Neuron (in vitro differentiated cells): Measurements from ENCODE around the gene POU2F2.
"Not testable (repeated sequence)": the region's sequence is repeated elsewhere in the genome, so short reads cannot be mapped to it uniquely, and the experiment has no call there.

ENCODE experiments used
- H2AFZ ChIP-seq: one replicate; pipeline ENCODE4 v1.6.1; 2013; ENCODE audit warnings: low read depth, mild to moderate bottlenecking, inconsistent platforms, low read length, moderate library complexity
- H3K27me3 ChIP-seq: one replicate; pipeline ENCODE4 v1.6.1; 2013; ENCODE audit warnings: low read length; ENCODE audit not compliant: insufficient read depth
- H3K36me3 ChIP-seq: one replicate; pipeline ENCODE4 v1.6.1; 2013; ENCODE audit warnings: low read length; ENCODE audit not compliant: insufficient read depth
- H3K4me1 ChIP-seq: one replicate; pipeline ENCODE4 v1.6.1; 2013; ENCODE audit warnings: low read length; ENCODE audit not compliant: insufficient read depth
- H3K4me3 ChIP-seq: 2 replicates; pipeline ENCODE4 v1.5.1; 2013; ENCODE audit warnings: mild to moderate bottlenecking, low read length, moderate library complexity
- H3K9me3 ChIP-seq: one replicate; pipeline ENCODE4 v1.6.1; 2013; ENCODE audit warnings: low read length

POU2F2 gene

DNA sequence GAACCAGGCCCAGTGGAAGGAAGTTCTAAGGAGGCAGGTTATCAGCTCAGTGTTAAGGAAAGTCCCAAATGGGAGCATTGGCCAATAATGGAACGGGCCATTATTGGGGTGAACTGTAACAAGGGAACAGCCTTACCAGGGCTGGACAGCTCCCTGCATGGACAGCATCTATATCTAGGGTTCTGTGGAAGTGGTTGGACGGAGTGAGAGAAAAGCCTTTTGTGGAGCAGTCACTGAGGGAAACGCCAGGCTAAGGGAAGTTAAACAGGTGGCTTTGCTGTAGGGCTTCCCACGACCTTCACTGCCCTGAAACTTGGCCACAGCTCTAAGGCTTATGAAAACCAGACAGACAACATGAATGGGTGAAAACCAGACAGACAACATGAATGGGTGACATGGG is 17.0 kb downstream of the POU2F2 start:
- no peak overlapping the region for H3K4me3 ChIP-seq
- H3K36me3 ChIP-seq, result no peaks in the 10 kb centered on the region
- peaks cover 10% of the 10 kb centered on the region for H3K4me1 ChIP-seq
- no peaks in the 10 kb centered on the region for H3K27me3 ChIP-seq
- H3K9me3 ChIP-seq, result no peaks in the 10 kb centered on the region
- H2AFZ ChIP-seq, result no peak overlapping the region

DNA sequence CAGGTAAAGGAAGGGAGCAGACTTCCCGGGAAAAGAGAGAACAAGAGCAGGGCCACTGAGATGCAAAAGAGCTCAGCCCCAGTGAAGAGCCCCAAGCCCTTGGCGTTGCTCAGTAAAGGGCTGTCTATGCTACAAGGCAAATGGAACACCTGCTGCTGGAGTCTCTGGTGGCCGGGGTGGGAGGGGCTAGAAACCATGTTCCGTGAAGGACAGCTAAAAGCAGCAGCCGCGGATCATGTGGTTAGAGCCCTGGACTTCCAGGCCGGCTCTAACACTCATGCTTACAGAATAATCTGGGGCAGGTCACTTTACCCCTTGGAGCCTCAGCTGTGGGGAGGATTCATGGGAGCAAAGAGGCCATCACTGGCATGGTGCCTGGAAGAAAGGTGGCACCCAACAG is 17.8 kb downstream of the POU2F2 start:
- Histone ChIP-seq H3K27me3 (no peaks in the 10 kb centered on the region), H2AFZ (no peak overlapping the region), H3K4me1 (peaks cover 10% of the 10 kb centered on the region), H3K4me3 (no peak overlapping the region), H3K9me3 (no peaks in the 10 kb centered on the region), H3K36me3 (no peaks in the 10 kb centered on the region)

DNA sequence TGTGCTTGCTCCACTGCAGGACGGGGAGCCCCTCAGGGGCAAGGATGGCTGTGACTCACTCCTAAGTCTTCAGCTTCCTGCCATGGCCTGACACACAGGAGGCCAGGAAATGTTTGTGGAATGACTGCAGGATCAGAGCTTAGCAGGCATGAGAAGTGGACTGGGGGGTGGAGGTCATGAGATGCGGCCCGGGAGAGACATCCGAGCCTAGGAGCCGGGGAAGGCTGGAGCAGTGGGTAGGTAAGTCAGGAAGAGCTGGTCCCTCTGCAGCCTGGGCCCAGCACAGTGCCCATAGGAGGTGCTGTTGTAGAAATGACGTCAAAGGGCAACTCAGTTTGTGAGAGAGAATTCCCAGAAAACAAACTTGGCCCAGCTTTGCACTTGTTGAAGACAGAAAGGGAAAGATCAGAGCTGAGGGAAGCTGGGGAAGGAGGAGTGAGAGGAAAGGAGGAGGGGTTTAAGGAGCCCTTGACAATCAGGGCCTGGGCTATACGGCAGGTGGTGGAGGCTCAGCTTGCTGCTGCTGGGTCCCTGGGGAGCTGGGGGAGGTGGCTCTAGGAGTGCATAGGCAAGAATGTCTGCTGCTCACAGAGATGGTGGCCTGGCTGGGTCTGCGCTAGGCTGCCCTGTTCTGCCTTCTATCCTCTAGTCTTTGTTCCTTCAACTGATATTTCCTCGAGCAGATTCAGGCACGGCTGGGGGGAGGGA is 18.5 kb downstream of the POU2F2 start:
- Histone ChIP-seq H3K9me3 (no peaks in the 10 kb centered on the region), H3K36me3 (no peaks in the 10 kb centered on the region), H3K4me1 (peaks cover 10% of the 10 kb centered on the region), H3K4me3 (no peak overlapping the region), H2AFZ (no peak overlapping the region), H3K27me3 (no peaks in the 10 kb centered on the region)

- Histone ChIP-seq H3K4me1 (peaks cover 10% of the 10 kb centered on the region), H3K4me3 (no peak overlapping the region), H3K9me3 (no peaks in the 10 kb centered on the region), H3K36me3 (no peaks in the 10 kb centered on the region), H2AFZ (no peak overlapping the region), H3K27me3 (no peaks in the 10 kb centered on the region)
Measured at GRCh38 chr19:42111811-42112210, 20.4 kb downstream of the POU2F2 start.

DNA sequence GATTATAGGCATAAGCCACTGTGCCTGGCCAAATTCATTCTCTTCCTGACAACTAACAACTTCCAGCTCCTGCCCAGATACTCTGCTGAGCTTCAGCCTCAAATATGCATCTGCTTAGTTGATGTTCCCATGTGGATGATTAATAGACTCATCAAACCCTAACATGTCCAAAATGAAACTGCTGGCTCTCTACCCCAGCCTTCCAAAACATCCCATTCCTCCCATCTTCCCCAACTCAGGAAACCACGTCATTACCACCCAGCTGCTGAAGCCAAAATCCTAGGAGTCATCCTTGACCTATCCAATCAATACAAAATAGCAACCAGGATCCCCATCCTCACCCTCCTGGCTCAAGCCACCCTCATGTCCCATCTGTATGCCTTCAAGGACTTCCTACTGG is 20.9 kb downstream of the POU2F2 start:
- Histone ChIP-seq H2AFZ (no peak overlapping the region), H3K27me3 (no peaks in the 10 kb centered on the region), H3K4me1 (peaks cover 10% of the 10 kb centered on the region), H3K9me3 (no peaks in the 10 kb centered on the region), H3K4me3 (no peak overlapping the region), H3K36me3 (no peaks in the 10 kb centered on the region)

DNA sequence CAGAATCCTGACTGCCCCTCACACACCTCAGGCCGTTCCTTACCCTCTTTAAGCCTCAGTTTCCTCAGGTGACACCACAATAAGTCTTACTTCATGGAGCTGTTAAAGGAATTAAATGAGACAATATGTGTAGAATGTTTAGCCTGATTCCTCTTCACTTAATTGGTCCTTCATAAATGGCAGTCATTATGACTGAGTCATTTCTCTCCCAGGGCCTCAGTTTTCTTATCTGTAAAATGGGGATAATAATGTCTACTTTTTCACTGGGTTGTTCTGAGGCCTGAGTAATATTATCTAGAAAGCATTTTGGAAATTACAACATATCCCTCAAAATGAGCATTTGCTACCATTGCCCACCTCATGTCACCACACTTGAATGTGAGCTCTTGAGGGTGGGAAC is 21.6 kb downstream of the POU2F2 start:
- Histone ChIP-seq H2AFZ (no peak overlapping the region), H3K27me3 (peaks cover 1% of the 10 kb centered on the region), H3K4me1 (peaks cover 10% of the 10 kb centered on the region), H3K9me3 (no peaks in the 10 kb centered on the region), H3K4me3 (no peak overlapping the region), H3K36me3 (no peaks in the 10 kb centered on the region)

DNA sequence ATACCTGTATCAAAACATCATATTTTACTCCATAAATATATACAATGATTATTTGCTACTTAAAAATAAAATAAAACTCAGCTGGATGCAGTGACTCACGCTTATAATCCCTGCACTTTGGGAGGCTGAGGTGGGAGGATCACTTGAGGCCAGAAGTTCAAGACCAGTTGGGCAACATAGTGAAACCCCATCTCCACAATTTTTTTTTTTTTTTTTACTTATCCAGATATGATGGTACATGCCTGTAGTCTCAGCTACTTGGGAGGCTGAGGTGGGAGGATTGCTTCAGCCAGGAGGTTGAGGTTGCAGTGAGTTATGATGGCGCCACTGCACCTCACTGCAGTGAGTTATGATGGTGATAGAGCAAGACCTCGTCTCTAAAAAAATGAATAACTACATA is 22.4 kb downstream of the POU2F2 start:
- Histone ChIP-seq H3K4me3 (no peak overlapping the region), H3K36me3 (no peaks in the 10 kb centered on the region), H3K9me3 (no peaks in the 10 kb centered on the region), H2AFZ (no peak overlapping the region), H3K27me3 (peaks cover 5% of the 10 kb centered on the region), H3K4me1 (peaks cover 10% of the 10 kb centered on the region)

DNA sequence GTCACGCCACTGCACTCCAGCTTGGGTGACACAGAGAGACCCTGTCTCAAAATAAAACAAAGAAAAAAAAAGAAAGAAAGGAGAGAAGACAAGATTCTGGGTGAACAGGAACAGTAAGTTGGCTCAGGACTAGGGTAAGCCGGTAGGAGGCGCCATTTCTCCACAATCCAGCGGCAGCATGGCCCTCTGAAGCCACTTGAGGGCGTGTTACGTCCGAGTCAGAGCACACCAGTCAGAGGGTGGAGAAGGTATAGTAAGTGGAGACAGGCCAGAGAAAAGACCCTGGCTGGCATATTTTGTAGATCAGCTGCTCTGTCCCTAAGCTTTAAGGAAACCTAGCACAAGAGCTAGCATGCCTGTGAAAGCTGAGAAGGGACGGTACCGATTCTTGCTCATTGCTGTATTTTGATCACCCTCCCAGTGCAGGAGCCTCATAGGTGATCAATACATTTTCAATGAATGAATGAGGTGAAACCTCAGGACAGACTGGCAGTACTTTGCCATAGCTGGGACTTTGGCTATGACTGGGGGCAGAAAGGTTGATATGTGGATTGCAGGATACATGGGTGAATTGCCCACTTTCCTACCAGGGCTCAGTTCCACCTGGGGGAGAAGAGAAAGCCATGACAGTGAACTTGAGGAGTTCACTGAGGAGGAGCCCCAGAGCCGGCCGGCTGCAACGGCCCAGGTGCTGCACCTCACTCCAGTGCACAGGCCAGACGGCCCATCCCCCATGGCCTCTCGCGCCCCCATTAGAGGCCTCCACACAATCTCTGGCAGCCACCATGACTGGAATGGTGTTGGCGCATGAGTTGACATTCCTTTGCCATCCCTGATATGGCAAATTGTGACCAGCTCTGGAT is 23.5 kb downstream of the POU2F2 start:
- Histone ChIP-seq H3K4me3 (no peak overlapping the region), H3K9me3 (no peaks in the 10 kb centered on the region), H3K36me3 (no peaks in the 10 kb centered on the region), H3K4me1 (peaks cover 3% of the 10 kb centered on the region), H2AFZ (no peak overlapping the region), H3K27me3 (peaks cover 5% of the 10 kb centered on the region)

GRCh38 chr19:42105368-42105767 is 26.9 kb downstream of the POU2F2 start:
- H3K27me3 ChIP-seq, result peaks cover 5% of the 10 kb centered on the region
- H3K4me3 ChIP-seq, result no peak overlapping the region
- H2AFZ ChIP-seq, result no peak overlapping the region
- no peaks in the 10 kb centered on the region for H3K36me3 ChIP-seq
- H3K9me3 ChIP-seq, result no peaks in the 10 kb centered on the region
- H3K4me1 ChIP-seq, result no peaks in the 10 kb centered on the region

GRCh38 chr19:42102877-42103276 is 29.4 kb downstream of the POU2F2 start:
- Histone ChIP-seq H3K4me1 (no peaks in the 10 kb centered on the region), H3K4me3 (no peak overlapping the region), H2AFZ (no peak overlapping the region), H3K36me3 (no peaks in the 10 kb centered on the region), H3K27me3 (peaks cover 5% of the 10 kb centered on the region), H3K9me3 (no peaks in the 10 kb centered on the region)

GRCh38 chr19:42100241-42100640 is 32.0 kb downstream of the POU2F2 start:
- H2AFZ ChIP-seq, H3K27me3 ChIP-seq, H3K36me3 ChIP-seq, H3K4me3 ChIP-seq, H3K4me1 ChIP-seq, H3K9me3 ChIP-seq: not testable (repeated sequence)

GRCh38 chr19:42099336-42099925 is 32.8 kb downstream of the POU2F2 start:
- no peaks in the 10 kb centered on the region for H3K4me1 ChIP-seq
- H3K9me3 ChIP-seq, result no peaks in the 10 kb centered on the region
- no peaks in the 10 kb centered on the region for H3K27me3 ChIP-seq
- no peak overlapping the region for H3K4me3 ChIP-seq
- H2AFZ ChIP-seq, result no peak overlapping the region
- no peaks in the 10 kb centered on the region for H3K36me3 ChIP-seq

DNA sequence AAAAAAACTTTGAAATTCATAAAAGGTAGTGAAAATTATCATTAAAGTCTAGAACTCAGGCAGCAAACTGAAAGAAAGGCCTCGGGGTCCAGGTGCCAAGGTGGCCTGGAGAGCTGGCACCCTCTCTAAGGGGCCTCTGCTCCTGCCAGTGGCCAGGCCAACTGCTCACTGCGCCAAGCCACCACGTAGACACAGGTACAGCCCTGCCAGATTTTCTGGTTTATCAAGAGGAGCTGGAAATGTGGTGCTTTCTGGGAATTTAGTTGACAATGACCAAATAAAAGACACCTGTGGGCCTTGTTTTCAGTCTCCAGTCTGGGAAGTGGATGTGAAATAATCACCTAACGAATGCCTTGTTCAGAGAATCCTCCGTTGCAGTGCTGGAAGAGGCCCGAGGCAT is 33.5 kb downstream of the POU2F2 start:
- Histone ChIP-seq H2AFZ (no peak overlapping the region), H3K27me3 (no peaks in the 10 kb centered on the region), H3K4me1 (peaks cover 4% of the 10 kb centered on the region), H3K9me3 (no peaks in the 10 kb centered on the region), H3K36me3 (no peaks in the 10 kb centered on the region), H3K4me3 (no peak overlapping the region)
